Nucleus accumbens (tissue), 56 donors: ENCODE measurements around the gene FERMT3.

Experiments
- DNase-seq, 56 donors: peaks; one replicate each; lab custom pipeline; 2025; lab: John Stamatoyannopoulos, UW

FERMT3 gene

DNA sequence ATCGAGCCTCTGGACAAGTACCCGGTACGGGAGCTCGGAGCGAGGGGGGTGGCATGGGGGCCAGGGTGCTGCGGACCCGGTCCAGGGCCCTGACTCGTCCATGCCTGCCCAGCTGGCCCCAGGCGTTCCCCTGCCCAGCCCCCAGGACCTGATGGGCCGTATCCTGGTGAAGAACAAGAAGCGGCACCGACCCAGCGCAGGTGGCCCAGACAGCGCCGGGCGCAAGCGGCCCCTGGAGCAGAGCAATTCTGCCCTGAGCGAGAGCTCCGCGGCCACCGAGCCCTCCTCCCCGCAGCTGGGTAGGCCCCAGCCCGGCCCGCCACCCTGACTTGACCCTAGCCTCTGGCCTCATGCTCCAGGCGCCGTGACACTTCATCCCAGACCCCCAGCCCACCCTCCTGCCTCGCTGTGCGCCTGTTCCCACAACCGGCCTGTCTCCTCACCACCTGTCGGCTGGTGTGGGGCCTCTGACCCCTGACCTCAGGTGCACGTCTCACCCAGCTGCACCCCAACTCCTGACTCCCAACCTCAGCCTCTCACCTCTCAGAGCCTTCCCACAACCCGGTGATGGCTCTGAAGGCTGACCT, 52.5 kb downstream of the FERMT3 start:
- no peak for DNase-seq

GRCh38 chr11:64259533-64260067, 53.1 kb downstream of the FERMT3 start:
- no peak for DNase-seq

GRCh38 chr11:64260147-64260708, 53.7 kb downstream of the FERMT3 start:
- no peak for DNase-seq

DNA sequence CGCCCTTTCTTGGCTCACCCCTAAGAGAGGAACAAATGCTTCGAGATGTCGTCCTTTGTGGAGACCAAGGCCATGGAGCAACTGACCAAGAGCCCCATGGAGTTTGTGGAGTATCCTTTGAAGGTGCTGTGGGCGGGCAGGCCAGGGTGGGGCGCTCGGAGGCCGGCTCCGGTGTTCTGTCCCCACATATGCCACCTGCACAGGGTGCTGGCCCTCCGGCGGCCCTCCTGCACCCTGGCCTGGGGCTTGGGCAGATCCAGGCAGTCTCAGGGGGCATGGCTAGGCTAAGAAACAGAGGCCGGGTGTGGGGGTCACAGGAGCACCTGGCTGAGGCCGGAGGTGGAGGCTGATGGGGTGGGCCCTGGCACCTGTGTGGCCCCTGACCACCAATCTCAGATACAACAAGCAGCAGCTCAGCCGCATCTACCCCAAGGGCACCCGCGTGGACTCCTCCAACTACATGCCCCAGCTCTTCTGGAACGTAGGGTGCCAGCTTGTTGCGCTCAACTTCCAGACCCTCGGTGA, 55.1 kb downstream of the FERMT3 start:
- no peak for DNase-seq

DNA sequence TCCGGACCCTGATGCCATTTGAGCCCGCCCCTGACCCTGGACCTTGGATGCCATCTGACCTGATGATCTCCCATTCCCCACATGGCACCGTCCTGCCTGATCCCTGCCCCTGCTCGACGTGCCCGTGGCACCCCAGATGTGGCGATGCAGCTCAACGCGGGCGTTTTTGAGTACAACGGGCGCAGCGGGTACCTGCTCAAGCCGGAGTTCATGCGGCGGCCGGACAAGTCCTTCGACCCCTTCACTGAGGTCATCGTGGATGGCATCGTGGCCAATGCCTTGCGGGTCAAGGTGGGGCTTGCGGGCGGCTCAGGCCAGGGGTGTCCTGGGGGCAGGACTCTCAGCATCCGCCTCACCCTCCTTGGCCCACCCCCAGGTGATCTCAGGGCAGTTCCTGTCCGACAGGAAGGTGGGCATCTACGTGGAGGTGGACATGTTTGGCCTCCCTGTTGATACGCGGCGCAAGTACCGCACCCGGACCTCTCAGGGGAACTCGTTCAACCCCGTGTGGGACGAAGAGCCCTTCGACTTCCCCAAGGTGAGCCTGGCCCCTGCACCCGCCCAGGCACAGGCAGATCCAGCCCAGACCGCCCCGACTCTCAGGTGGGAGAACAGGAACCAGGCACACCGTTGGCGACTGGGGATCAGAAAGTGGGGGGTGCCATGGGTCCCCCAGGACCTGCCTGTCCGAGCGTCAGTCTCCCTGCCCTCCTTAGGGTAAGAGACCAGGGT, 55.9 kb downstream of the FERMT3 start:
- DNase-seq, result no peak

DNA sequence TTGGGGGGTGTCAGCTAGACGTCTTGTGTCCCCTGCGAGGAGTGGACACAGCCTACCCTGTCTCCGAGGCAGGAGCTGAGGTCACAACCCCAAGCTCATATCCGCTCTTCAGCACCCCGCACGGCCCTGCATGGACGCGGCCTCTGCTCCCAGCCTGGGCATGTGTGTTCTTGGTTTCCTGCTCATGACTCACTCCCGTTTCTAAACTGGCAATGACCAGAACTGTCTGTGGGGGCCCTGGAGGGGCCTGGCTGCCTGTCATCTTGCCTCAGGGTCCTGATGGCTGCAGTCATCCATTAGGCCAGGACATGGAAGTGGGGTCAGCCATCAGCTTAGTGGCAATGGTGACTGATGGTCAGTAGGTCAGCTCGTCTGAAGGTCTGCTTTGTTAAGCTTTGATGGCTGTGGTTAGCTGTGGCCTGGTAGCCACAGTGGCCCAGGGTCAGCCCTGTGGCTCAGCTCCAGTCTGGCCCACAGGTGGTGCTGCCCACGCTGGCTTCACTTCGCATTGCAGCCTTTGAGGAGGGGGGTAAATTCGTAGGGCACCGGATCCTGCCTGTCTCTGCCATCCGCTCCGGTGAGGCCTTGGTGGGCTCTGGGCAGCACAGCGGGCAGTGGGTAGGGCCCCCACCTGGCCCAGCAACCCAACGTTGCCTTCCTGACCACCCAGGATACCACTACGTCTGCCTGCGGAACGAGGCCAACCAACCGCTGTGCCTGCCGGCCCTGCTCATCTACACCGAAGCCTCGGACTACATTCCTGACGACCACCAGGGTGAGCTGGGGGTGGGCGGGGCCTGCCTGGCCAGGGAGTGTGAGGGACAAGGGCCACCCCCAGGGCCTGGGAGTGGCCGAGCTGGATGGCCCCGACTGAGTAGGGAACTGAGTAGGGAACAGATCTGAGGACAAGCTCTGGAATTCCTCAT, 56.8 kb downstream of the FERMT3 start:
- DNase-seq, result no peak

GRCh38 chr11:64263947-64264317, 57.4 kb downstream of the FERMT3 start:
- no peak for DNase-seq

DNA sequence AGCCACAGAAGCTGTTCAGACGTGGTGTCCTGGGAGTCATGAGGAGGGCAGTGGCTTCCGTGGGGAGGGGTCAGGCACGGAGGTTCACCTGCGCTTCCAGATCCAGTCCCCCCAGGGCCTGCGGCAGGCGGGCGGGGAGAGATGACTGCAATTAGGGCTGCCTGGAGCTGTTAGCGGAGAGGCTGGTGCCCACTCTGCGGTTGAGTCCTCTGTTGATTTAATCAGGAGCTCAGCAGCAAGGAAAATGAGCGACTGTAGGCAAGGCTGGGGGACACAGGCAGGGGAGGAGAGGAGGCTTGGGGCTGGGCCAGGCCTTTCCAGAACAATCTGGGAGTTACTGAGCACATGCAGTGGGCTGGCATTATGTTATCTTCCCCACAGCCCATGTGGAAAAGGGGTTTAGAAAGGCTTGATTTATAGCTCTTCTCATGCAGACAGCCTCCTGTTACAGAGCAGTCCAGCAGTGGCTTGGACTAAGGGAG, 57.9 kb downstream of the FERMT3 start:
- no peak for DNase-seq

DNA sequence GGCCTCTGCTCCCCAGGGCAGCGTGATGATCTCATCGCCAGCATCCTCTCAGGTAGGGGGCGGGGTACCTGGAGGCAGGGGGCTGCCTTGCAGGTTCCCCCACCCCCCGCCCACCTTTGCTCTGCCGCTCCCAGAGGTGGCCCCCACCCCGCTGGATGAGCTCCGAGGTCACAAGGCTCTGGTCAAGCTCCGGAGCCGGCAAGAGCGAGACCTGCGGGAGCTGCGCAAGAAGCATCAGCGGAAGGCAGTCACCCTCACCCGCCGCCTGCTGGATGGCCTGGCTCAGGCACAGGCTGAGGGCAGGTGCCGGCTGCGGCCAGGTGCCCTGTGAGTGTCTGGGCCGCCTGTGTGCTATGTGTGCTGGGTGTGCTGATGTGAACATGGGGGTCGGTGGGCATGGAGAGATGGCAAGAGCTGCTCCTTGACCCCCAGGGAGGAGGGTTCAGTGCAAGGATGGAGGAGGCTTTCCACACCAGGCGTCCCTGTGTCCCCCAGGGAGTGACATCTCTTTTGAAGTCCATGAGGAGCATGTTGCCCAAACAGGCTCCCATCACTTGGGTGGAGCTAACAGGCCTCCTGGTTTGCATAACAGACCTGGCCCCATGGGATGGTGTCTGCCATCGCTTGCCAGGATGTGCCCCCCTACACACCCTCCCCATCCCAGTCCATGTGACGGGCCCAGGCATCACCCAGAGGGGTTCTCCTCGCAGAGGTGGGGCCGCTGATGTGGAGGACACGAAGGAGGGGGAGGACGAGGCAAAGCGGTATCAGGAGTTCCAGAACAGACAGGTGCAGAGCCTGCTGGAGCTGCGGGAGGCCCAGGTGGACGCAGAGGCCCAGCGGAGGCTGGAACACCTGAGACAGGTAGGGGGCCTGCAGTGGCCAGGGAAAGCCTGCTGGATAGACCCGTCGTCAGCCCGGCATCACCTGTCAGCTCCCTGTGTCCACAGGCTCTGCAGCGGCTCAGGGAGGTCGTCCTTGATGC, 58.9 kb downstream of the FERMT3 start:
- no peak for DNase-seq

- no peak for DNase-seq
These were observed 59.8 kb downstream of the FERMT3 start for GRCh38 chr11:64266339-64266738.

DNA sequence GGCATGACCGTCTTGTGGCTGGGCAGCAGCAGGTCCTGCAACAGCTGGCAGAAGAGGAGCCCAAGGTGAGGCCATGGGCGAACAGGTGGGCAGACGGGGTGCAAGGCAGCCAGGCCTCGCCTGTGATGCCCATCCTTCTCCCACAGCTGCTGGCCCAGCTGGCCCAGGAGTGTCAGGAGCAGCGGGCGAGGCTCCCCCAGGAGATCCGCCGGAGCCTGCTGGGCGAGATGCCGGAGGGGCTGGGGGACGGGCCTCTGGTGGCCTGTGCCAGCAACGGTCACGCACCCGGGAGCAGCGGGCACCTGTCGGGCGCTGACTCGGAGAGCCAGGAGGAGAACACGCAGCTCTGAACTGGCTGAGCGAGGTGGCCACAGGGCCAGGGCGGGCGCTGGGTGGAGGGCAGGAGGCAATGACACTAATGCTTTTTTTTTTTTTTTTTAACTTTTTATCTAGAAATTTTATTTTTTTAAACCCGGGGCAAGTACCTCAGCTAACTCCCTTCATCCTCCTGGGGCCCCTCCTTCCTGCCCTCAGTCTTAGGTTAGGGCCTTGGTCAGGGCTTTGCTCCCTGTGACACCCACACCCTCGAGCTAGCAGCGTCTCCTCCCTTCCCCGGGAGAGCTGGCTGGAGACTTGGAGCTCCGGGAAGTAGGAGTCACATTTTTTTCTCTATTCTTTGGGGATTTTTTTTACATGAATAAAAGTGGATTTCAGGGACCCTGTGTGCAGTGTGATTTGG, 60.9 kb downstream of the FERMT3 start:
- DNase-seq, result no peak

DNA sequence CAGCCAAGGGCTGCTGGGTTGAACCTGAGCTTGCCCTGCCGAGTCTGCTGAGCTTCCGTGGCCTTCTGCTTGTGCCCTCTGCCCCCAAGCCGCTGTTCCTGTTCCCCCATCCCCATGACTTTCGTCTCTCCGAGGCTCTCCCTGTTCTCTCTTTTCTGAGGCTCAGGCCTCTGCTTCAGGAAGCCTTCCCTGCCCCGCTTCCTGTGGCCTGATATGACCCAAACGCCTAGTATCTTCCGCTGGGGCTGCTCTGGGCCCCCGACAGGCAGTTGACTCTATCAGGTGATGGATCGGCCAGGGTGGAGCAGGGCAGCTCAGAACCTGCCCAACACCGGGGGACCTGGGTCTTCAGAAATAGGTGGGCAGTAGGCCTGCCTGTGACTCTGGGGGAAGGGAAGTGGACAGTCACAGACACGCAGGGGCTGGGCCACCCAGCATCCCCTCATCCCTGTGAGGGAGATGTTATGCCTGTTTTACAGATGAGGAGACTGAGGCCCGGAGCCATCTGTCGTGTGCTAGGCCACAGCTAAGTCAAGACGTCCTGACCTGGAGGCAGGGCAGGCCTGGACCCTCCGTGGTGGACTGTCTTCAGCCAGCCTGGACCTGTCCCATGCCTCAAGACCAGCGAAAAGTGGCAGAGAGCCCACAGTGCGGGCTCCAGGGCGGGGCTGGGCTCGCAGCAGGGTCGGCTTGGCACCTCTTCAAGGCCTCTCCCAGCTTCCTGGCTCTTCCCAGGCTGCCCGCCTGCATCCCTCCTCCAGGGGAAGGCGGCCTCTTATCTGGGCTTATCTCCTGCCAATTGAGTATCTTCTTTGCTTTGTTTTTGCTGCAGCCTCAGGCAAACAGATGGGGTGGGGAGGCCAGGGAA, 61.7 kb downstream of the FERMT3 start:
- DNase-seq, result peak in 3 of 56 donors; percentile 19 to 41 (median 33)

DNA sequence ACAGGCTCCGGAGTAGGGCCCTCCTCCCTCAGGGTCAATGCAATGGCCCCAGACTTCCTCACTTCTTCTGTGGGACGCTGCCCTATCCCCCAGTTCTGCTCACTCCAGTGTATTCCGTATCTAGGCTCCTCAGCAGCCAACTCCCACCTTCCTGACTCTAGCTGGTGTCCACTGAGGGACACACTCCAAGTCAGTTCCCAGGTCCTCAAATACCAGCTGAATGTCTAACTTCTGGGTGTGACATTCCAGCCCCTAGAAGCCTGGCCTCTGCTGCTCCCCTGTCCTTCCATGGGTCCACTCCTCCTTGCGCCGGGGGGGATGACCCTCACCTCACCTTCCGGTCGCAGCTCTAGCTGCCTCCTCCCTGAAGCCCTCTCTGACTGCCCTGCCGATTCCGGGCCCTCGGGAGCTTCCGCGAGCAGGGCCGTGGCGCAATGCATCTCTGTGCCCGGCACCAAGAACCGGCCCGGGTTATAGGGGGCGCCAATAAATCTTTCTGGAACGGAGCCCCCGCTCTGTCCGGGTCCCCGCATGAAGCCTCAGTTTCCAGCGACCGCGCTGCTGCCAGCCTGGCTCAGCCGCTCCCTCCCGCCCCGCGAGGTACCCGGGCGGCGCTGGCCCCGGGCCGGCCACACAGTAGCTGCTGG, 62.5 kb downstream of the FERMT3 start:
- DNase-seq, result peak in 11 of 56 donors; percentile 32 to 73 (median 64)

DNA sequence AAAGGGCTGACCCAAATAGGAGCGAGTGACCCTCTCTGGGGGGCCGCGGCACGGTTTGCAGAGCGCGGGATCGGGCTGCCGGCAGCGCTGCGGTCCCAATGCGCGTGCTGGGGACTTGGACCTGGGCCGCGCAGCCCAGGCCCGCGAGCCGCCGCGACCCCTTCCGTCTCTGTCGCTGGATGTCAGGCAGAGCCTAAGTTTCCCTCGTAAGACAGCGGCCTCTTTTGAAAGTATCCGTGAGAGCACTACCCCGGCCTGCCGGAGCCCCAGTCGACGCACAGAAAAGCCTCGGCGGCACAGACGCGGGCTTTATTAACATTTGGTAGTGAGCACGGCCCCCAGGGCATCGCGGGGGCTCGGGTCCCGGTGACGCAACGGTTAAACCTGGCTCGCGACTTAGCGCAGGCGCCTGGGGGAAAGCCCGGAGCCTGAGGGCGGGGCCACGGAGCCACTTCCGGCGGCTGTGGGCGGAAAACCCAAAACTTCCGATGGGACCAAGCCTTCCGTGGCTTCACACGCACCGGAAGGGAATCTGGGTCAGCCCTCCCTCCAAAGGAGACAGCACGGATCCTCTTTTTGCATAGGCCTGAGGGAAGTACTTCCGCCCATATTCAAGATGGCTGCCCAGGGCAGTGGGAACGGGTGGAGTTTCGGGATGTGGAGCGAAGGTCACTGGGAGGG, 63.2 kb downstream of the FERMT3 start:
- peak; percentile 90 to 100 (median 99) for DNase-seq
